HEK293T (cell line): ENCODE results near the gene AAR2.

Source experiments
- CTCF ChIA-PET: fragments of 350-600 bp; formaldehyde crosslinking; extraction: SDS; loops from one replicate; lab custom pipeline; 2021; ENCODE audit warnings: antibody characterized with exemption, inconsistent platforms; lab: Yijun Ruan, JAX
- POLR2A ChIA-PET: fragments of 350-600 bp; formaldehyde crosslinking; extraction: SDS; loops from one replicate; lab custom pipeline; 2020; ENCODE audit warnings: antibody characterized with exemption, inconsistent platforms; lab: Yijun Ruan, JAX
- DNase-seq: peaks from one replicate; pipeline ENCODE4 v3.0.0; 2012; ENCODE audit warnings: mixed read lengths; ENCODE audit errors: extremely low spot score
- ARNT ChIP-seq: fragments of 450-650 bp; IDR thresholded peaks from 2 replicates; pipeline ENCODE4 v1.6.1; 2017; ENCODE audit warnings: mild to moderate bottlenecking
- BHLHE40 ChIP-seq: fragments of 450-650 bp; IDR thresholded peaks from 2 replicates; pipeline ENCODE4 v1.6.1; 2016; ENCODE audit warnings: mild to moderate bottlenecking, moderate library complexity, borderline replicate concordance
- CTBP1 ChIP-seq: fragments of 450-650 bp; IDR thresholded peaks from 2 replicates; pipeline ENCODE4 v1.6.1; 2016; ENCODE audit warnings: borderline replicate concordance
- ELF4 ChIP-seq: fragments of 450-650 bp; IDR thresholded peaks from 2 replicates; pipeline ENCODE4 v1.6.1; 2017; ENCODE audit warnings: antibody characterized with exemption
- FOXA1 ChIP-seq: fragments of 450-650 bp; IDR thresholded peaks from 2 replicates; pipeline ENCODE4 v1.6.1; 2016; ENCODE audit warnings: mild to moderate bottlenecking
- FOXK2 ChIP-seq: fragments of 450-650 bp; IDR thresholded peaks from 2 replicates; pipeline ENCODE4 v1.6.1; 2016; ENCODE audit warnings: mild to moderate bottlenecking
- FOXM1 ChIP-seq: fragments of 450-650 bp; IDR thresholded peaks from 2 replicates; pipeline ENCODE4 v1.6.1; 2017; ENCODE audit warnings: mild to moderate bottlenecking, borderline replicate concordance
- HDGF ChIP-seq: fragments of 450-650 bp; IDR thresholded peaks from 2 replicates; pipeline ENCODE4 v1.6.1; 2017; ENCODE audit warnings: antibody characterized with exemption, borderline replicate concordance
- L3MBTL2 ChIP-seq: fragments of 450-650 bp; conservative IDR thresholded peaks from 2 replicates; pipeline ENCODE4 v1.6.1; 2016; ENCODE audit warnings: mild to moderate bottlenecking
- LEF1 ChIP-seq: fragments of 450-650 bp; IDR thresholded peaks from 2 replicates; pipeline ENCODE4 v1.6.1; 2017; ENCODE audit warnings: mild to moderate bottlenecking, borderline replicate concordance
- NFRKB ChIP-seq: fragments of 450-650 bp; IDR thresholded peaks from 2 replicates; pipeline ENCODE4 v1.6.1; 2016; ENCODE audit warnings: mild to moderate bottlenecking, moderate library complexity
- SP1 ChIP-seq: fragments of 450-650 bp; IDR thresholded peaks from 2 replicates; pipeline ENCODE4 v1.6.1; 2017
- SUZ12 ChIP-seq: fragments of 450-650 bp; IDR thresholded peaks from 2 replicates; pipeline ENCODE4 v1.6.1; 2016; ENCODE audit warnings: mild to moderate bottlenecking
- TARDBP ChIP-seq: fragments of 450-650 bp; IDR thresholded peaks from 2 replicates; pipeline ENCODE4 v1.6.1; 2016
- ZNF384 ChIP-seq: fragments of 450-650 bp; IDR thresholded peaks from 2 replicates; pipeline ENCODE4 v1.6.1; 2016
- TF ChIP-seq, protein P1 (sequence below): fragments of 450-650 bp; IDR thresholded peaks from 2 replicates; pipeline ENCODE4 v1.6.1; 2016

Gene AAR2

DNA sequence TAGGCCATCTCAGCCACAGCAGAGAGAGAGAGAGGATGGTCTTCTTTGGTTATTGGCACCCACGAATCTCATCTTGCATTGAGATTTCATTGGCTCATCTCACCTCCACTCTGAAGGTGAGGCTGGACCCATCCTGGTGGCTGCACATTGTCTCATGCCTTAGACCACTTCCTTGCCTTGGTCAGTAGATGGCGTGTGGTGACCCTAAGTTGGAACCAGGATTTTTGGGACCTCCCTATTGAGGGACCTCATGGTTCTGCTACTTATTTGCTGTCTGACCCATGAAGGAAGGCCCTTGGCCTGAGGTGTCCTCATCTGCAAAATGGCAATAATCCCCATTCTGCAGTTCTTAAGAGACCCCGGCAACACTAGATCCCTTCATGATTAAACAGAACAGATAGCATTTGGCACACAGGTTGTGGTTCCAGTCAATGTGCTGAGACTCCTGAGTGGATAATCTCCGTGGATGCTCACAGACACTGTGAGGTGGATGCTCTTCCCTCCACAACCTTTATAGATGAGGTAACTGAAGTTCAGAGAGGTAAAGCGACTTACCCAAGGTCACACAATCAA, 21.5 kb upstream of the AAR2 start:
- peak; percentile 50 for DNase-seq
- TF ChIP-seq TARDBP = no peak
- TF ChIP-seq NFRKB = no peak
- no peak for TF ChIP-seq ZNF384
- no peak for TF ChIP-seq FOXA1
- TF ChIP-seq SUZ12 = no peak
- no peak for TF ChIP-seq HDGF
- no peak for TF ChIP-seq FOXK2
- no peak for TF ChIP-seq BHLHE40
- TF ChIP-seq L3MBTL2 = no peak
- TF ChIP-seq CTBP1 = no peak
- TF ChIP-seq ELF4 = no peak
- TF ChIP-seq FOXM1 = no peak
- TF ChIP-seq, protein P1, sequence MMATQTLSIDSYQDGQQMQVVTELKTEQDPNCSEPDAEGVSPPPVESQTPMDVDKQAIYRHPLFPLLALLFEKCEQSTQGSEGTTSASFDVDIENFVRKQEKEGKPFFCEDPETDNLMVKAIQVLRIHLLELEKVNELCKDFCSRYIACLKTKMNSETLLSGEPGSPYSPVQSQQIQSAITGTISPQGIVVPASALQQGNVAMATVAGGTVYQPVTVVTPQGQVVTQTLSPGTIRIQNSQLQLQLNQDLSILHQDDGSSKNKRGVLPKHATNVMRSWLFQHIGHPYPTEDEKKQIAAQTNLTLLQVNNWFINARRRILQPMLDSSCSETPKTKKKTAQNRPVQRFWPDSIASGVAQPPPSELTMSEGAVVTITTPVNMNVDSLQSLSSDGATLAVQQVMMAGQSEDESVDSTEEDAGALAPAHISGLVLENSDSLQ = no peak
- TF ChIP-seq ARNT = no peak
- TF ChIP-seq LEF1 = no peak
- no peak for TF ChIP-seq SP1
- ChIA-PET CTCF (interaction anchor here (0.6 kb wide), 1 partner anchor 12 kb away, joined by 3 read pairs; no protein-coding TSS in a partner anchor), POLR2A (no interaction called here)

- no peak for TF ChIP-seq TARDBP
- TF ChIP-seq FOXA1 = no peak
- POLR2A ChIA-PET = no interaction called here
- no peak for DNase-seq
- CTCF ChIA-PET = no interaction called here
Observed at GRCh38 chr20:36215778-36216177, 20.5 kb upstream of the AAR2 start.

- no peak for TF ChIP-seq SP1
- no peak for TF ChIP-seq ELF4
- TF ChIP-seq HDGF = no peak
- TF ChIP-seq CTBP1 = no peak
- TF ChIP-seq LEF1 = no peak
- no peak for TF ChIP-seq NFRKB
- no peak for TF ChIP-seq FOXA1
- no peak for TF ChIP-seq ARNT
- no peak for TF ChIP-seq FOXK2
- TF ChIP-seq FOXM1 = no peak
- TF ChIP-seq, protein P1 = no peak
- no peak for TF ChIP-seq ZNF384
- TF ChIP-seq SUZ12 = no peak
- CTCF ChIA-PET = interaction anchor here (0.8 kb wide), 1 partner anchor 143 kb away, joined by 3 read pairs; no protein-coding TSS in a partner anchor
- no peak for DNase-seq
- POLR2A ChIA-PET = no interaction called here
Observed at GRCh38 chr20:36216314-36217025, 19.8 kb upstream of the AAR2 start.

DNA sequence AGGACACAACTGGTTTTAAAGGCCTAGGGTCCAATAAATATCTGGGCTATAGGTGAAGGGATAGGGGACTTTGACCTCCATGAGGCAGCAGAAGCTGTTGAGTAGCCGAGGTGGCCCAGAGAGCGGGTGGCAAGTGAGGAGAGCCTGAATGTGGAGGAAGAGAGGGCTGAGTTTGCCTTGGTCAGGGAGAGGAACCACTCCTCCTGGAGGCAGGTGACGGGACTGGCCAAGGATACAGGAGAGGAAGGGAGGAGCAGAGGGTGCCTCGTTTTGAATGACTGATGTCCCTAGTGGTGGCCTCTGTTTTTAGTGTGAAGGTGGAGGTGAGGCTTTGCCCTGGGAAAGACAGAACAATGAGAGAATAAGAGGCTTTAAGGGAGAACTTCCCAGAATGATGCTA, 19.1 kb upstream of the AAR2 start:
- ChIA-PET CTCF (interaction anchor here (0.8 kb wide), 1 partner anchor 143 kb away, joined by 3 read pairs; no protein-coding TSS in a partner anchor), POLR2A (no interaction called here)
- peak; percentile 53 for DNase-seq
- TF ChIP-seq ARNT = no peak
- no peak for TF ChIP-seq CTBP1
- no peak for TF ChIP-seq ELF4
- no peak for TF ChIP-seq L3MBTL2
- no peak for TF ChIP-seq LEF1
- no peak for TF ChIP-seq TARDBP
- TF ChIP-seq FOXA1 = no peak
- no peak for TF ChIP-seq SP1
- TF ChIP-seq FOXK2 = no peak
- TF ChIP-seq SUZ12 = no peak
- no peak for TF ChIP-seq NFRKB
- TF ChIP-seq, protein P1 = no peak
- no peak for TF ChIP-seq ZNF384
- no peak for TF ChIP-seq HDGF

DNA sequence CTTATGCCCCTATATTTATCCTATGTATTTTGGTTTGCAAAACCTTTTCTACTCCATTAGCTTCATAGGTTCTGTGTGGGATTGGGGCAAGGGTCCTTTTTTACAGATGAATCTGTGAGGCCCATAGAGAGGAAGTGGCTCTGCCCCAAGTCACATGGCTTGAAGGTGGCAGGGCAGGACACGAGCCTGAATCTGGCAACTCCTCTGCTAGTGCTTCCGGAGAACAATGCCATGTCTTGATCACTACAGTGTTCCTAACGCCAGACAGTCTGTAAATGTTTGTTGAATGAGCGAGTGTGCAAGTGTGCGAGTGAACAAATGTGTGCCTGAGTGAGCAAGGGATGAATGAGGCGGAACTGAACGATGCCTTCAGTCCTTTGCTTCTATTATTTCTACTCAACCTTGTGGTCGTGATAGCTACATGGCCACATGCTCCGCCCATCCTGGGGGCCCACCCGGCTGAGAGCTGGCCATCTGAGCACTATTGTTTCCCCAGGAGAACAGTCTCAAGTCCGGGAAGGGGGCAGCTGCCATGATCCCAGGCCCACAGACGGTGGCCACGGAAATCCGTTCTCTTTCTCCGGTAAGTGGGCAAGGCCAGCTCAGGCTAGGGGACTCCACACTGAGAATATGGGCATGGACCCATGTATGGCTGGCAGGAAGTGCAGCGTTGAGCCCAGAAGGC, 17.8 kb upstream of the AAR2 start:
- TF ChIP-seq HDGF = no peak
- TF ChIP-seq FOXA1 = no peak
- TF ChIP-seq SP1 = no peak
- TF ChIP-seq LEF1 = no peak
- TF ChIP-seq FOXM1 = no peak
- no peak for TF ChIP-seq NFRKB
- TF ChIP-seq BHLHE40 = no peak
- TF ChIP-seq, protein P1 = no peak
- no peak for TF ChIP-seq L3MBTL2
- POLR2A ChIA-PET = no interaction called here
- CTCF ChIA-PET = no interaction called here
- no peak for DNase-seq
